ENCODE data around the gene ADAMTS14.

The ADAMTS14 gene

GRCh38 chr10:70678757-70679489, 6.6 kb downstream of the ADAMTS14 start:
- peaks cover 2% of the 10 kb centered on the region for H3K4me1 ChIP-seq (ENCODE audit: insufficient read depth, poor library complexity, severe bottlenecking)
- H3K9me3 ChIP-seq (ENCODE audit: severe bottlenecking): no peaks in the 10 kb centered on the region
- TF ChIP-seq, protein P1, sequence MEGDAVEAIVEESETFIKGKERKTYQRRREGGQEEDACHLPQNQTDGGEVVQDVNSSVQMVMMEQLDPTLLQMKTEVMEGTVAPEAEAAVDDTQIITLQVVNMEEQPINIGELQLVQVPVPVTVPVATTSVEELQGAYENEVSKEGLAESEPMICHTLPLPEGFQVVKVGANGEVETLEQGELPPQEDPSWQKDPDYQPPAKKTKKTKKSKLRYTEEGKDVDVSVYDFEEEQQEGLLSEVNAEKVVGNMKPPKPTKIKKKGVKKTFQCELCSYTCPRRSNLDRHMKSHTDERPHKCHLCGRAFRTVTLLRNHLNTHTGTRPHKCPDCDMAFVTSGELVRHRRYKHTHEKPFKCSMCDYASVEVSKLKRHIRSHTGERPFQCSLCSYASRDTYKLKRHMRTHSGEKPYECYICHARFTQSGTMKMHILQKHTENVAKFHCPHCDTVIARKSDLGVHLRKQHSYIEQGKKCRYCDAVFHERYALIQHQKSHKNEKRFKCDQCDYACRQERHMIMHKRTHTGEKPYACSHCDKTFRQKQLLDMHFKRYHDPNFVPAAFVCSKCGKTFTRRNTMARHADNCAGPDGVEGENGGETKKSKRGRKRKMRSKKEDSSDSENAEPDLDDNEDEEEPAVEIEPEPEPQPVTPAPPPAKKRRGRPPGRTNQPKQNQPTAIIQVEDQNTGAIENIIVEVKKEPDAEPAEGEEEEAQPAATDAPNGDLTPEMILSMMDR (IDR thresholded peaks at IDR 0.05; ENCODE audit: poor library complexity, severe bottlenecking): no peak
- no peak overlapping the region for H3K27ac ChIP-seq (ENCODE audit: poor library complexity, severe bottlenecking)
- DNase-seq (ENCODE audit: low spot score): no peak
- H3K4me3 ChIP-seq (ENCODE audit: severe bottlenecking): no peak overlapping the region
- no peaks in the 10 kb centered on the region for H3K36me3 ChIP-seq (ENCODE audit: low read depth)
- H3K27me3 ChIP-seq (ENCODE audit: insufficient read depth, poor library complexity, severe bottlenecking): no peaks in the 10 kb centered on the region
- no peak for ATAC-seq (ENCODE audit: low read depth)

GRCh38 chr10:70679498-70679897, 7.2 kb downstream of the ADAMTS14 start:
- no peak overlapping the region for H3K4me3 ChIP-seq (ENCODE audit: severe bottlenecking)
- ATAC-seq (ENCODE audit: low read depth): no peak
- TF ChIP-seq, protein P1 (IDR thresholded peaks at IDR 0.05; ENCODE audit: poor library complexity, severe bottlenecking): no peak
- H3K36me3 ChIP-seq (ENCODE audit: low read depth): no peaks in the 10 kb centered on the region
- no peak overlapping the region for H3K27ac ChIP-seq (ENCODE audit: poor library complexity, severe bottlenecking)
- no peaks in the 10 kb centered on the region for H3K27me3 ChIP-seq (ENCODE audit: insufficient read depth, poor library complexity, severe bottlenecking)
- no peaks in the 10 kb centered on the region for H3K4me1 ChIP-seq (ENCODE audit: insufficient read depth, poor library complexity, severe bottlenecking)
- DNase-seq (ENCODE audit: low spot score): no peak
- H3K9me3 ChIP-seq (ENCODE audit: severe bottlenecking): no peaks in the 10 kb centered on the region

DNA sequence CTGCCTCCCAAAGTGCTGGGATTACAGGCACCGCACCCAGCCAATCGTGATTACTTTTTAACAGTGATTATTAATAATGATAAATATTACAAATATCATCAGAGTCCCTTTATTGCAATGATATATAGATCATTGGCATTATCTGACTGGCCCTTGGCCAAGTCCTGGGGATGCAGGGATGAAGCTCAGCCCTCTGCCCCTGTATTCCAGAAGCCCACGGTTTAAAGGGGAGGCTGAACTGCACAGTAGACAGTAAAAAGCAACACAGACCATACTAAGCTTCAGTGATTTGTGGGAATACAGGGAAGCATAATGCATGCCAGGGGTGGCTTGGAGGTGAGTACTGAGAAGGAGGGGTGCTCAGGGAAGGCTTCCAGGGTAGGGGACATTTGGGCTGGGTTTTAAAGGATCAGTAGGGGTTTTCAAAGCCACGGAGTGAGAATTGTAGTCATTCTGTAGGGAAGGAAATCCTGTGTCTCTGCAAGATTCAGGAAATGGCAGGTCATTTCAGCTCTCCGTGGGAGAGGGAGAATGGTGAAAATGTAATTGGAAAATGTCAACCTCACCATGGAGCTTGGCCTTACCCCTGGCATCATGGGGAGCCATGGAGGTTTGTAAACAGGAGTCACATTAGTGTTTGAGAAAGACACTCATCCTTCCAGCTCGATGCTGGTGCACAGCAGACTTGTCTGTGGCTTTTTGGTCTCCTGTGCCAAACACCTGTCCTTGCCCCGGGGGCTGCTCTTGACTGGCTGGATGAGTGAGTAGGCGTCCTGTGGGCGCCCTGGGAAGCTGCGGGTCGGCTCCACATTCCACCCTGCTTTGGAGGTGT, 8.8 kb downstream of the ADAMTS14 start:
- H3K4me1 ChIP-seq (ENCODE audit: insufficient read depth, poor library complexity, severe bottlenecking): no peaks in the 10 kb centered on the region
- DNase-seq (ENCODE audit: low spot score): no peak
- no peaks in the 10 kb centered on the region for H3K27me3 ChIP-seq (ENCODE audit: insufficient read depth, poor library complexity, severe bottlenecking)
- ATAC-seq (ENCODE audit: low read depth): no peak
- H3K4me3 ChIP-seq (ENCODE audit: severe bottlenecking): no peak overlapping the region
- no peak overlapping the region for H3K27ac ChIP-seq (ENCODE audit: poor library complexity, severe bottlenecking)
- TF ChIP-seq, protein P1 (IDR thresholded peaks at IDR 0.05; ENCODE audit: poor library complexity, severe bottlenecking): no peak
- no peaks in the 10 kb centered on the region for H3K9me3 ChIP-seq (ENCODE audit: severe bottlenecking)
- no peaks in the 10 kb centered on the region for H3K36me3 ChIP-seq (ENCODE audit: low read depth)

DNA sequence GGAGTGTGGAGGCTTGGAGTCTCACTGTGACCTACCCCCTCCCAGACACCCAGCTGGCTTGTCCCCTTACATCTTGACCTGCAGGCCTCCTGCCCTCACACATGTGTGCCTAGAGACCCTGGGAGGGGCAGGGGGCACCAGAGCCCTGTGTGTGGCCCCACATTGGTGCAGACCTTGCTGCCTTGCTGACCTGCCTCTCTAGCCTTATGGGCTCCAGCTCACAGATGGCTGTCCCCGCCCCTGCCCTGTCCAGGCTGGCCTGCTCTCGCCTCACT, 9.4 kb downstream of the ADAMTS14 start:
- Histone ChIP-seq H3K4me3 (ENCODE audit: severe bottlenecking) (no peak overlapping the region), H3K9me3 (ENCODE audit: severe bottlenecking) (no peaks in the 10 kb centered on the region), H3K27ac (ENCODE audit: poor library complexity, severe bottlenecking) (no peak overlapping the region), H3K4me1 (ENCODE audit: insufficient read depth, poor library complexity, severe bottlenecking) (no peaks in the 10 kb centered on the region), H3K27me3 (ENCODE audit: insufficient read depth, poor library complexity, severe bottlenecking) (no peaks in the 10 kb centered on the region), H3K36me3 (ENCODE audit: low read depth) (no peaks in the 10 kb centered on the region)
- TF ChIP-seq, protein P1 (IDR thresholded peaks at IDR 0.05; ENCODE audit: poor library complexity, severe bottlenecking): no peak
- no peak for DNase-seq (ENCODE audit: low spot score)
- no peak for ATAC-seq (ENCODE audit: low read depth)

Measured in RWPE2 (cell line).